ENCODE data around the gene SEC14L5.

The SEC14L5 gene

GRCh38 chr16:5018793-5019192 lies 60.7 kb downstream of the SEC14L5 start:
- no peak for DNase-seq

- no peak for DNase-seq
Measured at GRCh38 chr16:5019775-5020174, 61.6 kb downstream of the SEC14L5 start.

DNA sequence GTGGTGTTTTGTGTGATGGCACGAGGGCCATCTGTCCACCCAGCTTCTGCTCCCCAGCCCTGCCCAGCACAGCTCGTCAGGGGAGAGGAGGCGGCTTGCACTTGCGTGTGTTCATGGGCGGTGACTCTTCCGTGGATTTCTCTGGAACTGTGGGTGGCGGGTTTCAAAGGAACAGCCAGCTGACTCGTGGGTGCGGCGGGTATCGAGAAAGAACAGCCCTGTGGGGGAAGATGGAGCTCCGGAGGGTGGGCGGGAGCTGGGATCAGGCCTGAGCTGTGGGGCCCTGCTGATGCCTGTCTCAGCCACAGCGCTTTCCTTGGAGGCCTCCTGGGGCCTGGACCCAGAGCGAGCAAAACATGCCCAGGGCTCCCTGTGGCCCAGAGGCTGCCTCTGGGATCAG lies 62.4 kb downstream of the SEC14L5 start:
- no peak for DNase-seq

DNA sequence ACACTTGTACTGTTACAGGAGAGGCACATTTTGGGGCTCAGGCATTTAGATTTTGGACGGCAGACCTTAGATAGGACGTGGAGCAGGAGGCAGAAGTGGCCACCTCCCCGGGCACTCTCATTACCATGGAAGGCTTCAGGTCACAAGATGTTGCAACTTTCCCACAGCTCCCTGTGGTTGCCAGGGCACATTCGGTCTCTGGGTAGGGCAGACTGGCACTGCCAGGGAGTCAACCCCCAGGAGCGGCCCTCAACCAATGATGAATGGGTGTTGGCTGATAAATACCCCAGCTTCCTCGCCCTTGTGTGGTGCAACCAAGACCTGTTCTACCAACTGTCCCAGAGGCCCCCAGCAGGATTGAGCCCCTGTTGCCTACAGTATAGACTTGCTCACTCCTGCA lies 64.4 kb downstream of the SEC14L5 start:
- no peak for DNase-seq

GRCh38 chr16:5024632-5025031 lies 66.5 kb downstream of the SEC14L5 start:
- peak; percentile 42 to 64 for DNase-seq

GRCh38 chr16:5025171-5025632 lies 67.1 kb downstream of the SEC14L5 start:
- DNase-seq, result peak; percentile 13 to 61

GRCh38 chr16:5026664-5027063 lies 68.5 kb downstream of the SEC14L5 start:
- no peak for DNase-seq

DNA sequence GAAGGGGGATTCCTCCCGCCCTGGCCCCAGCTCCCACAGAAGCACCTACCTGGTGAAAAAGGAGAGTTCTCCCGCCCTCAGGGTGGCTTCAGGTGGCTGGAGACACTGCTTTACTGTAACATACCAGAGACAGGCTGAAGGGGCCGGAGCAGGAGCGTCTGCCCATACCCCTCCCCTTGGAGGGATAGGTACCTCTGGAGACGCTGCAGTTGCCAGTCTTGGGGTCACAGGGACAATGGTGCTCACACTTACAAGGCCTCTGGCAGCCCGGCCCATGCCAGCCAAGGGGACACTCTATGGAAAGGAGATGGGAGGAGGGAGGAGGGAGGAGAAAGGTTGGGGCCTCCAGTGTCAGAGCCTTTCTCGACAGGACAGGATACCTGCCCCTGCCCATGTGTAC lies 69.0 kb downstream of the SEC14L5 start:
- no peak for DNase-seq

- DNase-seq, result no peak
Measured at GRCh38 chr16:5027575-5028235, 69.6 kb downstream of the SEC14L5 start.

DNA sequence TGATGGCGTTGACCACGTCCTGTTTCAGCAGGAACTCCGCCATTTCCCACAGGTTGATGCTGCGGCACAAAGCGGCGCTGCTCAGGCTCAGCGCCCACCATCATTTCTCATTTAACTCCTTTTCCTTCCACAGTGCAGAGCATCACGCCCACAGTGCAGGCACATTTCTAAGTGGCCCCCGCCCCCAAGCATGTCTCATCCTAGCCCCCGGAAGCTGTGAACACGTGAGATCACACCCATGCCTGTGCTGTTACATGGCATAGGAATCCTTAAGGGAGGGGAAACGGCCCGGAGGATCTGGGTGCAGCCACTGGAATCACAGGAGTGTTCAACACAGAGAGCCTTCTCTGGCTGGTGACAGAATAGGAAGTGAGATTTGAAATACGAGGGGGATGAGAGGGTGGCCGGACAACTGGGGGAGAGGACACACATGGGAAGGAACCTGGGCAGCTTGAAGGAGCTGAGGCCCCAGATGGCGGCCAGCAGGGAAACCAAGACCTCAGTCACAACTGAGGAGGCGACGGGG lies 70.9 kb downstream of the SEC14L5 start:
- DNase-seq, result no peak

DNA sequence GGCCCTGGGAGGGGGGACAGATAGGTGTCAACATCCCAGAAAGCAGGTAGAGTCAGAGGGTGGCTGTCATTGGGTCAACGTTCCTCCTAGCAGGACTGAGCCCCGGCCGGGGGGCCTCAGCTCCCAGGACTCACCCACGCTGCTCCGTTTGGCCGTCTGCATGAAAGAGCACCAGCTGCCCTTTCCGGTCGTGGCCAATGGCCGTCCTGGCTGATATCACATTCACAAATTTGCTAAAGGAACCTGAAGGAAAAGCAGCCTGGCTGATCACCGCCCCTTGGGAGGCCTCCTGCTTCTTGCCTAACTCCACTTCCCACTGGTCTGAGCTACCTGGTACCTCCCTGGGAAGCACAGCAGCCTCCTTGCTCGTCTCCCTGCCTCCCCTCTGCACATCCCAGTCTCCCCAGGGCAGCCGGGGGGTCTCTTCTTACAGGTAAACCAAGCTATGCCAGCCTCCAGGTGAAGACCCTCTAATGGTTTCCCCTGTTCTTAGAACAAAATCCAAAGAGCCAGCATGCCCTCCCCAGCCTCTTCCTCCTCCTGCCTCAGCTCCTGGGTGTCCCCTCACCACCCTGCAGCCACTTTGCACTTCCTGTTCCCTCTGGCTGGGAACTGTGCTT lies 72.2 kb downstream of the SEC14L5 start:
- DNase-seq, result no peak

- DNase-seq, result no peak
Measured at GRCh38 chr16:5031601-5032000, 73.5 kb downstream of the SEC14L5 start.

- DNase-seq, result no peak
Measured at GRCh38 chr16:5032748-5033167, 74.6 kb downstream of the SEC14L5 start.

- peak; percentile 58 to 75 for DNase-seq
Measured at GRCh38 chr16:5033256-5034166, 75.4 kb downstream of the SEC14L5 start, which contains the start of gene NAGPA. Gene NAGPA (minus strand): TSS chr16:5033935. CDS start chr16:5033914, 21 bp downstream.

DNA sequence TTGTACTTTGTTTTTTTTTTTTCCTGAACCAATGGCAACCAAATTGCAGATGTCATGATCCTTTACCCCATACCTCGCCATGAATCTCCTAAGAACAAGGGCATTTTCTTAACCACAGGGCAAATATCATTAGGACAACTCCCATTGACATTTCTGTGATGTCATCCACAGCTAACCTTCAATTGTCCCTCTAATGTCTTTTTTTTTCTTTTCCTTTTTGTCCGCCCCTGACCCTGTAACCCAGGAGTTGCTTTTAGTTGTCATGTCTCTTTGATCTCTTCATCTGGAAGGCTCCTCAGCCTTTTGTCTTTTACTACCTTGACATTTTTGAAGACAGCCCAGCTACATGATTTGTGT lies 76.0 kb downstream of the SEC14L5 start:
- DNase-seq, result no peak

DNA sequence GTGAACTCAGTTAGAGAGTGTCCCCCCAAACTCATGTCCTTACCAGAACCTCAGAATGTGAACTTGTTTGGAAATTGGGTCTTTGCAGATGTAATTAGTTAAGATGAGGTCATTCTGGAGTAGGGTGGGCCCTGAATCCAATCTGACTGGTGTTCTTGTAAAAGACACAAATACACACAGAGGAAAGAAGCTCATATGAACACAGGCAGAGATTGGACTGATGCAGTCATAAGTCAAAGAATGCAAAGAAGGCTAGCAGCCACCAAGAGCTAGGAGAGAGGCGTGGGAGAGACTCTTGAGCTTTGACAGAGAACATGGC lies 77.7 kb downstream of the SEC14L5 start:
- no peak for DNase-seq

DNA sequence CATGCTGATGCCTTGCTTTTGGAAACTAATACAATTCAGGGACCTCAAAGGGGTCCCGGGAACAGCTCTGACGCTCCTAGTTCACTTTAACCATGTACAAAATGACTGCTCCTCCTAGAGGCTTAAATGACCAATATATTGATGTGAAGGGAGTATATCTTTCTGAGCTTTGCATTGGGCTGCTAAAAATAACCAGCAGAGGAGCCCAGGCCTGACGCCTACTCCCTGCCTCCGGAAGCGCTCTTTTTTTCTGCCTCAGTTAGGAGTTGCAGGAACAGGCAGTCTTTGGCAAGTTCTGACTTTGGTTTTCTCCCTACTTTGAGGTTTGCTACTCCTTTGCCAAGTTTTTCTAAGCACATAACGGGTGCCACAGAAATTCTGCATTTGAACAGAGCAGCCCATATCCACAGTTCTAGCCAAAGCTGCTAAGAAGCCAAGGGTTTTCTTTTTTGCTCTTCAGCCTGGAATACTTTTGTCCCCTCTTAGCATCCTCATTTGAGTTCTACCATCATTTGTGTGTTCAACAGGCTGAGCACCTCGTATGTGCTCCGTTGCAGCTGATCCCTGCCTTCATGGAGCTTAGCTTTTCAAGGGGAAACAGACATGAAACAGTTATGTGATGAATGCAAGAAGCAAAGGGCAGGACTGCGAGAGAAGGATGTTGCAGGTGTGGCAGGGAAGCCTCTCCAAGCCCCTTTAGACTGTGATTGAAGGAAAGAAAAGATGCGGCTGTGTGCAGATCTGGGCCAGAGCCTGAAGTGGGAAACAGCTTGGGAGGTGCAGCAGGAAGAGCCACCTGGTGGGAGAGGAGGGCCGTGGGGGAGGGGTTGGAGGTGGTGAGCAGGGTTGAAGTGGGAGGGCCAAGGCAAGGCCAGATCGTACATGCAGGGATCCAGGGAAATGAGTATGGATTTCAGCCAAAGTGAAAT lies 78.4 kb downstream of the SEC14L5 start:
- no peak for DNase-seq

DNA sequence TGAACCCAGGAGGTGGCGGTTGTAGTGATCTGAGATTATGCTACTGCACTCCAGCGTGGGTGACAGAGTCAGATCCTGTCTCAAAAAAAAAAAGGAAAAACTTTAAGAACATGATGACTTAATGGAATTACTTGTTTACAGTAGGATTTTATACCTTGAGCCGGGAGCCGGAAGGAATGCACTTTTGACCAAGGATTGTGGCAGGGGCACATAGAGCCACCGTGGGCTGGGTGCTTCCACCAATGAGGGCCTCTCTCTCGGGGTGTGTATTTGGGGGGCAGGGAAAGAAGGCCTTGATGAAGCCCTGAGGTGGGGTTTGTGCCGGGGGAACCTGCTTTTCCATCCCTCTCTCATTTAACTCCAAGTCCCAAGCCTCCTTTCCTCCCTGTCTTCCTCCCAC lies 82.3 kb downstream of the SEC14L5 start:
- DNase-seq, result no peak

DNA sequence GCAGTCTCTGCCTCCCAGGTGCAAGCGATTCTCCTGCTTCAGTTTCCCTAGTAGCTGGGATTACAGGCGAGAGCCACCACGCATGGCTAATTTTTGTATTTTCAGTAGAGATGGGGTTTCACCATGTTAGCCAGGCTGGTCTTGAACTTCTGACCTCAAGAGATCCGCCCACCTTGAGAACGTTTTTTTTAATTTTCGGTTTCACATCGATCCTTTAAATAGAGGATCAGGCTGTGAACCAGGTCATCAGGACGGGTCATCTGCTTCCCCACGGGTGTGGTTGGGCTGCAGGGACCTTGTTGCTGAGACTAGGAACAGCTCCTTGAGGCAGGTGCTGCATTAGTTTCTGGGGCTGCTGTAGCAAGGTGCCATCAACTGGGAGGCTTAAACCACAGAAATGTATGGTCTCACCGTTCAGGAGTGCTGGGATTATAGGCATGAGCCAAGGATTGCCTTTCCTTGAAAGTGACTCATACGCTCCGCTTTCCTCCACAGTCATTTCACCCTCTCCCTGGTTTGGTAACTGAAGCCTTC lies 83.5 kb downstream of the SEC14L5 start:
- no peak for DNase-seq

DNA sequence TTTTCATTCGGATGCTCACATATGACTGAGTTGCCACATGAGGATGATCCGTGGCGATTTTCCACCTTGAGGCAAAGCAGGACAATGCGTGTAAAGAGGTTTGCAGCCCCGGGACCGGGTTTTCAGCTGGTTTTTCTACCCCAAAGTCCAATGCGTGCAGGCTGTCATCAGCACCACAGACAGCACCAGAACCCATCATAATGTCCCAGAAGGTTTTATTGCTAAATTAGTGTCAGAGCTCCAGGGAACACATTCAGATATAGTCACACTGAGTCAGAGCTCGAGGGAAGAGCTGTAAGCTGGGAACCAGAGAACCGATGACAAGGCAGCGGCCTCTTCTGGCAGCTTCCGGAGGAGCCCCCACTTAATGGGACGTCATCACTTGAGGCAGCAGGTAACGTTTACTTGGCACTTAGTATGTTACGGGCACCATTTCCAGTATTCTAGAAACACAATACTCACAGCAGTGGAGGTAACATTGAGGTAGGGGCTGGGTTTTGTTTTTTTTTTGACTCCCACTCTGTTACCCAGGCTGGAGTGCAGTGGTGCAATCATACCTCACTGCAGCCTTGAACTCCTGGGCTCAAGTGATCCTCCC lies 84.5 kb downstream of the SEC14L5 start:
- DNase-seq, result peak in 1 of 2 experiments; percentile 33

DNA sequence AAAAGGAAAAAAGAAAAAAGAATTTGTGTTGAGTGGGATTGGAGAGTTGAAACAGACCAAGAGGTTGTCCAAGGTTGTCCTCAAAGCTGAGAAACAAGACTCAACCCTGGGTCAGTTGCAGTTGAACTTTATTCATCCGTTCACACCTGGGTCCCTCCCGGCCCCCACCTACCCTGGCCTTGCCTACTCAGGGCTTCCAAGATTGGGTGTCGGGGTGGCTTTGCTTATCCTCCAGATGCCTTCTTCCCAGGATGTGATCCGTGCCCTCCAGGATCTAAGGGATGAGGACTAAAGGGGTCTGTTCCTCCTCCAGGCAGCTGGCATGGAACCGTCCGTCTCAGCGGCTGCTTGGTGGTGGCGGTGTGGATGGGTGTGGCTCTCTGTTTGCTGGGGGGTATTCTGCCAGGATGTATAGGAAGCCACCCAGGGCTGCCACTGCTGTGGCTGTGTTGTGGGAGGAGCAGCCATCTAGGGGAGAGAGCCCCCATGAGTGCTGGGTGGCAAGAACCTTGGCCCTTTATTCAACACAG lies 85.9 kb downstream of the SEC14L5 start:
- no peak for DNase-seq
